A549 (cell line): ENCODE measurements around the gene DRC3. TPM values are rescaled to one million over a fixed set of nuclear protein-coding genes. Genes with fewer than 3 reads are reported as not detected.
A peak's percentile ranks its signal among the peaks of the same experiment; 100 is the strongest.
"Not testable (repeated sequence)": the region's sequence is repeated elsewhere in the genome, so short reads cannot be mapped to it uniquely, and the experiment has no call there.

ENCODE experiments used
- ATAC-seq, 2 experiments: fragments of 200-7000 bp in 1 of 2; fragments of >200 bp in 1 of 2; cut with Nextera tagmentation in 1 of 2; cut with Tn5 transposase in 1 of 2; 3 replicates each; pipeline versions ENCODE4 v1.8.0 to v1.9.1; 2018 to 2020; ENCODE audit warnings: mild to moderate bottlenecking in 1 of 2, moderate library complexity in 1 of 2
- CTCF ChIA-PET: fragments of 300-600 bp; sonication (Branson Sonifier 250); formaldehyde crosslinking; extraction: SDS; loops from one replicate; lab custom pipeline; 2021; ENCODE audit warnings: antibody characterized with exemption, inconsistent platforms; lab: Yijun Ruan, JAX
- POLR2A ChIA-PET: fragments of 350-600 bp; formaldehyde crosslinking; extraction: SDS; loops from one replicate; lab custom pipeline; 2021; ENCODE audit warnings: antibody characterized with exemption, inconsistent platforms; lab: Yijun Ruan, JAX
- DNase-seq, 2 experiments: peaks; one replicate each; pipeline versions ENCODE4 v3.0.0 to v3.0.0-alpha.2; 2011 to 2016; ENCODE audit warnings: low read depth in 1 of 2, low spot score in 1 of 2
- FAIRE-seq: peaks from 2 replicates; lab custom pipeline; 2011; peaks lifted over from hg19 to GRCh38; lab: Jason Lieb, UNC
- H3K27ac ChIP-seq, 2 experiments: fragments of >200 bp; sonication (Bioruptor Twin); formaldehyde crosslinking; 3 replicates each; pipeline ENCODE4 v1.5.1; 2016 to 2017
- H3K4me1 ChIP-seq: fragments of >200 bp; sonication (Bioruptor Twin); formaldehyde crosslinking; 3 replicates; pipeline ENCODE4 v1.6.1; 2016
- H3K4me2 ChIP-seq: fragments of >200 bp; sonication (Bioruptor Twin); formaldehyde crosslinking; 3 replicates; pipeline ENCODE4 v1.6.1; 2016
- H3K4me3 ChIP-seq: fragments of >200 bp; sonication (Bioruptor Twin); formaldehyde crosslinking; 3 replicates; pipeline ENCODE4 v1.5.1; 2016
- H3K9me3 ChIP-seq: fragments of >200 bp; sonication (Bioruptor Twin); formaldehyde crosslinking; 3 replicates; pipeline ENCODE4 v1.6.1; 2016
- CEBPB ChIP-seq, 2 experiments: fragments of >200 bp in 1 of 2; sonication (Bioruptor Twin) in 1 of 2; formaldehyde crosslinking in 1 of 2; IDR thresholded peaks; 2 replicates each; pipeline ENCODE4 v1.6.1; 2012 to 2016
- CHD4 ChIP-seq: fragments of 200-600 bp; sonication (generic); IDR thresholded peaks from 2 replicates; pipeline ENCODE4 v1.6.1; 2016; ENCODE audit warnings: antibody characterized with exemption, mild to moderate bottlenecking, borderline replicate concordance
- FOXS1 ChIP-seq: fragments of 250-450 bp; sonication (Bioruptor Pico); IDR thresholded peaks from 2 replicates; pipeline ENCODE4 v1.5.0; 2020; ENCODE audit warnings: mild to moderate bottlenecking, moderate library complexity
- HOXA7 ChIP-seq: fragments of 250-450 bp; sonication (Bioruptor Pico); IDR thresholded peaks from 2 replicates; pipeline ENCODE4 v1.5.0; 2020; ENCODE audit warnings: mild to moderate bottlenecking, moderate library complexity
- JUNB ChIP-seq: fragments of >200 bp; sonication (Bioruptor Twin); formaldehyde crosslinking; IDR thresholded peaks from 2 replicates; pipeline ENCODE4 v1.6.1; 2016
- KDM5A ChIP-seq: fragments of 200-600 bp; sonication (generic); IDR thresholded peaks from 2 replicates; pipeline ENCODE4 v1.6.1; 2016; ENCODE audit warnings: antibody characterized with exemption, mild to moderate bottlenecking
- MAFK ChIP-seq: fragments of 450-650 bp; IDR thresholded peaks from 2 replicates; pipeline ENCODE4 v1.6.1; 2014; ENCODE audit not compliant: partially characterized antibody
- NPAS2 ChIP-seq: fragments of 250-450 bp; sonication (Bioruptor Pico); IDR thresholded peaks from 2 replicates; pipeline ENCODE4 v1.8.0; 2022; ENCODE audit warnings: mild to moderate bottlenecking, moderate library complexity, borderline replicate concordance
- NR3C1 ChIP-seq: fragments of >200 bp; sonication (Bioruptor Twin); formaldehyde crosslinking; IDR thresholded peaks from 3 replicates; pipeline ENCODE4 v1.6.1; 2017
- PHF8 ChIP-seq: fragments of 200-600 bp; sonication (generic); IDR thresholded peaks from 2 replicates; pipeline ENCODE4 v1.6.1; 2016; ENCODE audit warnings: low read depth, mild to moderate bottlenecking, antibody characterized with exemption, moderate library complexity, borderline replicate concordance
- RAD21 ChIP-seq, 2 experiments: fragments of >200 bp in 1 of 2; sonication (Bioruptor Twin) in 1 of 2; formaldehyde crosslinking in 1 of 2; IDR thresholded peaks in 1 of 2; conservative IDR thresholded peaks in 1 of 2; 2 replicates in 1 of 2; 3 replicates in 1 of 2; pipeline ENCODE4 v1.6.1; 2012 to 2018; ENCODE audit warnings: inconsistent platforms in 1 of 2
- SMC3 ChIP-seq: fragments of >200 bp; sonication (Bioruptor Twin); formaldehyde crosslinking; IDR thresholded peaks from 3 replicates; pipeline ENCODE4 v1.6.1; 2018; ENCODE audit warnings: inconsistent platforms
- TP53 ChIP-seq: fragments of 250-450 bp; sonication (Bioruptor Pico); IDR thresholded peaks from 2 replicates; pipeline ENCODE4 v1.5.0; 2021; ENCODE audit warnings: mild to moderate bottlenecking, moderate library complexity
- ZC3H11A ChIP-seq: fragments of 450-650 bp; IDR thresholded peaks from 2 replicates; pipeline ENCODE4 v1.6.1; 2014; ENCODE audit warnings: antibody characterized with exemption, mild to moderate bottlenecking
- ZNF302 ChIP-seq: fragments of 250-450 bp; sonication (Bioruptor Pico); IDR thresholded peaks from 2 replicates; pipeline ENCODE4 v1.9.0; 2021; ENCODE audit warnings: inconsistent platforms, mild to moderate bottlenecking, moderate library complexity
- WGBS: methylation state at CpG from one replicate; pipeline ENCODE4 v1.1.6; 2017; ENCODE audit errors: missing lambda C conversion rate; 5-methylcytosine and 5-hydroxymethylcytosine counted together
- polyA plus RNA-seq, 4 experiments: library from polyadenylated mRNA; depleted of rRNA in 3 of 4; stranded (reverse); fragments of >200 nt; fragmentation: RNase III in 1 of 4; extraction: RNeasy Plus Mini Kit Qiagen cat#74134 plus additional on column Dnase treatment in 1 of 4; gene quantifications; 2 replicates in 3 of 4; 3 replicates in 1 of 4; pipeline ENCODE4 v1.2.3, GENCODE V29; 2011 to 2017
- TF ChIP-seq, protein P1 (sequence below): IDR thresholded peaks from 2 replicates; pipeline ENCODE4 v1.6.1; 2012; ENCODE audit warnings: low read depth, borderline replicate concordance
- TF ChIP-seq, protein P2 (sequence below): IDR thresholded peaks from 2 replicates; pipeline ENCODE4 v1.6.1; 2012
- TF ChIP-seq, protein P3 (sequence below): fragments of >200 bp; sonication (Bioruptor Twin); formaldehyde crosslinking; IDR thresholded peaks from 3 replicates; pipeline ENCODE4 v1.5.1; 2016

Gene DRC3
- polyA plus RNA-seq, 2 of the 4 experiments (the other 2 are of a cell fraction): 2.9 to 3.1 TPM

DNA sequence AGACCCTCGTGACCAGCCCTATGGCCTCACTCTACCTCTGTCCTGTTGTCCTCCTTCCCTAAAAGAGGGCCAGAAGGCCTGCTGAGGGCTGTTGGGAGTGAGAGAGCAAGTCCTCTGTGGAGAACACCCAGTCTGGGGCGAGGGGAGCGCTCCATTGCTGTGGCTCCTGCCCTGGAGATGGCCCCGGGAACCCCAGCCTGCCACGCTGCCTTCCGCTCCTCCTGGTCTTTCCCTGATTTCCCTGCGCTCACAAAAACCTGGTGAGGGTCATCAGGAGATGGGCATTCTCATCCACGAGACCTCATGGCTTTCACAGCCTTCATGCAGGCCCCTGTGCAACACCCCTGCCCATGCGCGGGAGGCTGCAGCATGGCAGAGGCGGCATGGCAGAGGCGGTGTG lies 21.2 kb downstream of the DRC3 start:
- peaks cover 42% of the 10 kb centered on the region for H3K4me1 ChIP-seq
- H3K4me3 ChIP-seq: no peak overlapping the region
- no peak; a peak in 1 of 6 replicates for ATAC-seq
- TF ChIP-seq PHF8 (no peak), MAFK (no peak), CHD4 (no peak), HOXA7 (CRISPR knock-in tag) (no peak), JUNB (no peak), NPAS2 (CRISPR knock-in tag) (no peak), SMC3 (no peak), ZC3H11A (no peak), KDM5A (no peak), NR3C1 (no peak)
- TF ChIP-seq, protein P1, sequence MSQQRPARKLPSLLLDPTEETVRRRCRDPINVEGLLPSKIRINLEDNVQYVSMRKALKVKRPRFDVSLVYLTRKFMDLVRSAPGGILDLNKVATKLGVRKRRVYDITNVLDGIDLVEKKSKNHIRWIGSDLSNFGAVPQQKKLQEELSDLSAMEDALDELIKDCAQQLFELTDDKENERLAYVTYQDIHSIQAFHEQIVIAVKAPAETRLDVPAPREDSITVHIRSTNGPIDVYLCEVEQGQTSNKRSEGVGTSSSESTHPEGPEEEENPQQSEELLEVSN: no peak
- CTCF ChIA-PET: interaction anchor here (0.6 to 4.8 kb wide), 19 partner anchors 9 to 133 kb away, joined by 3 to 34 read pairs (median 4); no protein-coding TSS in a partner anchor
- POLR2A ChIA-PET: no interaction called here
- 91% methylated on average over 12 of the region's 12 CpGs for WGBS
- H3K27ac ChIP-seq: peak overlapping the region in 1 of 2 experiments; percentile 84; a peak in 3 of 6 replicates
- DNase-seq: no peak
- no peaks in the 10 kb centered on the region for H3K9me3 ChIP-seq
- no peak for FAIRE-seq
- no peak overlapping the region for H3K4me2 ChIP-seq

DNA sequence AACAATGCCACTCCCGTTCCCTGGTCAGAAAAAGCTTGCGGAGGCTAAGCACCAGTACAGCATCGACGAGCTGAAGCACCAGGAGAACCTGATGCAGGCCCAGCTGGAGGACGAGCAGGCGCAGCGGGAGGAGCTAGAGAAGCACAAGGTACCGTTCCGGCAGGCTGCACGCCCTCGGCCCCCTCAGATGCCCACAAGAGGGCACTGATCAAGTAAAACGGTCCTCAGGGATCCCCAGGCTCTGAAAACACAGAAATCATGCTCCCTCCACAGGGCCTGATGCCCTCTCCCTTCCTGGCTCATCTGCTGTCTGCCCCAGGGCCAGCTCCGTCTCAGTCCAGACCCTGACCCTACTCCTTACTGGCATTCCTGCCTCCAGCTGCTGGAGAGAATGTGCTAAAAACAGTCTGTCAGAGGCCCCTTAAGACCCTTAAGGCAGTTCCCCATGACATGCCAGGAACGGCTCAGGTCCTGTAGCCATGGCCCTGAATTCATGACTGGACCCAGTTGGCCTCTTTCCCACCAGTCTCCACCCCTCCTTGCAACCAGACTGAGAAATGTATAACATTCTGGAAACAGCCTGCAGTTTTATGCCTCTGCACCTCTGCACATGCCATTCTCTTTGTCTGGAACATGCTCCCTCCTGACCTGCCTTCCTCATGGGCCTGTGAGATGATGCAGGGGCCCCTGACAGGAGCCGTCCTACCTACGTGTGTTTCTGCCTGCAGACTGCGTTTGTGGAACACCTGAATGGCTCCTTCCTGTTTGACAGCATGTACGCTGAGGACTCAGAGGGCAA lies 21.8 kb downstream of the DRC3 start:
- H3K9me3 ChIP-seq: no peaks in the 10 kb centered on the region
- DNase-seq: peak; percentile 62 to 74
- peak; percentile 73 to 82 for ATAC-seq
- ChIA-PET POLR2A (no interaction called here), CTCF (interaction anchor here (0.6 to 4.8 kb wide), 24 partner anchors 8 to 1204 kb away, joined by 3 to 34 read pairs (median 4); no protein-coding TSS in a partner anchor)
- 72% methylated on average over 18 of the region's 18 CpGs for WGBS
- no peak overlapping the region for H3K4me2 ChIP-seq
- no peak for FAIRE-seq
- TF ChIP-seq RAD21 (conservative IDR thresholded peaks at IDR 0.05 in 1 of 2, IDR thresholded peaks at IDR 0.05 in 1 of 2) (peak; percentile 38 to 48; a peak in 3 of 5 replicates), SMC3 (peak; percentile 43; the same call in 1 of the 3 replicates), CEBPB (IDR thresholded peaks at IDR 0.05) (no peak), FOXS1 (no peak), TP53 (CRISPR knock-in tag) (no peak), ZNF302 (no peak)
- TF ChIP-seq, protein P1: no peak
- TF ChIP-seq, protein P2, sequence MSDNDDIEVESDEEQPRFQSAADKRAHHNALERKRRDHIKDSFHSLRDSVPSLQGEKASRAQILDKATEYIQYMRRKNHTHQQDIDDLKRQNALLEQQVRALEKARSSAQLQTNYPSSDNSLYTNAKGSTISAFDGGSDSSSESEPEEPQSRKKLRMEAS: peak; percentile 20; the same call in 1 of the 2 replicates
- TF ChIP-seq, protein P3, sequence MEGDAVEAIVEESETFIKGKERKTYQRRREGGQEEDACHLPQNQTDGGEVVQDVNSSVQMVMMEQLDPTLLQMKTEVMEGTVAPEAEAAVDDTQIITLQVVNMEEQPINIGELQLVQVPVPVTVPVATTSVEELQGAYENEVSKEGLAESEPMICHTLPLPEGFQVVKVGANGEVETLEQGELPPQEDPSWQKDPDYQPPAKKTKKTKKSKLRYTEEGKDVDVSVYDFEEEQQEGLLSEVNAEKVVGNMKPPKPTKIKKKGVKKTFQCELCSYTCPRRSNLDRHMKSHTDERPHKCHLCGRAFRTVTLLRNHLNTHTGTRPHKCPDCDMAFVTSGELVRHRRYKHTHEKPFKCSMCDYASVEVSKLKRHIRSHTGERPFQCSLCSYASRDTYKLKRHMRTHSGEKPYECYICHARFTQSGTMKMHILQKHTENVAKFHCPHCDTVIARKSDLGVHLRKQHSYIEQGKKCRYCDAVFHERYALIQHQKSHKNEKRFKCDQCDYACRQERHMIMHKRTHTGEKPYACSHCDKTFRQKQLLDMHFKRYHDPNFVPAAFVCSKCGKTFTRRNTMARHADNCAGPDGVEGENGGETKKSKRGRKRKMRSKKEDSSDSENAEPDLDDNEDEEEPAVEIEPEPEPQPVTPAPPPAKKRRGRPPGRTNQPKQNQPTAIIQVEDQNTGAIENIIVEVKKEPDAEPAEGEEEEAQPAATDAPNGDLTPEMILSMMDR: peak; percentile 52
- no peak overlapping the region for H3K4me3 ChIP-seq
- peaks cover 38% of the 10 kb centered on the region for H3K4me1 ChIP-seq
- peak overlapping the region in 1 of 2 experiments; percentile 84; a peak in 2 of 6 replicates for H3K27ac ChIP-seq

DNA sequence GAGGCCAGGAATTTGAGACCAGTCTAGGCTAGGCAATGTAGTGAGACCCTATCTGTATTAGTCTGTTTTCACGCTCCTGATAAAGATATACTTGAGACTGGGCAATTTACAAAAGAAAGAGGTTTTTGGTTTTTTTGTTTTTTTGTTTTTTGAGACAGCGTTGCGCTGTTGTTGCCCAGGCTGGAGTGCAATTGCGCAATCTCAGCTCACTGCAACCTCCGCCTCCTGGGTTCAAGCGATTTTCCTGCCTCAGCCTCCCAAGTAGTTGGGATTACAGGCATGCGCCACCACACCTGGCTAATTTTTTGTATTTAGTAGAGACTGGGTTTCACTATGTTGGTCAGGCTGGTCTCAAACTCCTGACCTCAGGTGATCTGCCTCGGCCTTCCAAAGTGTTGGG lies 23.2 kb downstream of the DRC3 start:
- not testable (repeated sequence) for H3K9me3 ChIP-seq
- peak; percentile 58 to 82; a peak in 3 of 4 replicates for TF ChIP-seq CEBPB (IDR thresholded peaks at IDR 0.05)
- TF ChIP-seq, all 56 proteins: peak for 1; not testable (repeated sequence) for 55
- H3K27ac ChIP-seq, H3K4me2 ChIP-seq, H3K4me3 ChIP-seq, FAIRE-seq, DNase-seq, POLR2A ChIA-PET, ATAC-seq: not testable (repeated sequence)
- H3K4me1 ChIP-seq: peaks cover 24% of the 10 kb centered on the region
- CTCF ChIA-PET: interaction anchor here (0.8 to 4.8 kb wide), 10 partner anchors 9 to 97 kb away, joined by 3 to 34 read pairs (median 6); no protein-coding TSS in a partner anchor
- WGBS: 84% methylated on average over 8 of the region's 8 CpGs
